CD1c-positive myeloid dendritic cell (primary cell): ENCODE results near the gene GALNTL6.

ENCODE experiments used
- DNase-seq: peaks from one replicate; pipeline ENCODE4 v3.0.0-alpha.2; 2016; ENCODE audit errors: extremely low spot score

GALNTL6 gene

DNA sequence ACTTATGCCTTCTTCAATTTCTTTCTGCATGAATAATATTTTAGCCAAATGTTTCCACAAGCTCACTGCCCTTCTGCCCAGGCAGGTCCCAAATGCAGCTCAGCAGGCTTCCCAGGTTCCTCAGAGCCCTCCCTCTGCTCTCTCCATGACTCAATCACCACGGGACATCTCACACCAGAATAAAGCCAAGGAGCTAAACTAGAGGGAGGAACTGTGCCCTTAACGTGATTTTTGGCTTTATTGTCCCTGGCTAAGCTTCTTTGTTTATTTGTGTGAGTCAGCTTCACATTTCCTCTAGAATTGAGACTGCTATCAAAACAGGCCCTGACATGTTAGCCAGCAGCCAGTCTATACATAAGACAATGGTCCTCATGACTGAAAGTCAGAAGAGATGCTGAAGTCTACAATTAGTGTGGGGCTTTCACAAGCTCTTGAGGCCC is 1169.0 kb downstream of the GALNTL6 start:
- no peak for DNase-seq

DNA sequence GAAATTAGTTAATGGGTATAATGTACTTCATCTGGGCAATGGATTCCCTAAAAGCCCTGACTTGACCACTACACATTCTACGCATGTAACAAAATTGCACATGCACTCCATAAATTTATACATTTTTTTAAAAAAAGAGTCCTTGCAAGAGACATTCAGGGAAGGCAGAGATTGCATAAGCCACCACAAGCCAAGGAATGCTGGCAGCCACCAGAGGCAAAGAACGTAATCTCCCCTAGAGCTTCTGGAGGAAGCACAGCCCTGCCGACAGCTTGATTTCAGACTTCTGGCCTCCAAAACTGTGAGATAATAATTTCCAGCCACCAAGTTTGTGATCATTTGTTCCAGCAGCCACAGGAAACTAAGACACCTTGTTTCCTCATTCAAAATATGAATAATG is 1169.8 kb downstream of the GALNTL6 start:
- no peak for DNase-seq

DNA sequence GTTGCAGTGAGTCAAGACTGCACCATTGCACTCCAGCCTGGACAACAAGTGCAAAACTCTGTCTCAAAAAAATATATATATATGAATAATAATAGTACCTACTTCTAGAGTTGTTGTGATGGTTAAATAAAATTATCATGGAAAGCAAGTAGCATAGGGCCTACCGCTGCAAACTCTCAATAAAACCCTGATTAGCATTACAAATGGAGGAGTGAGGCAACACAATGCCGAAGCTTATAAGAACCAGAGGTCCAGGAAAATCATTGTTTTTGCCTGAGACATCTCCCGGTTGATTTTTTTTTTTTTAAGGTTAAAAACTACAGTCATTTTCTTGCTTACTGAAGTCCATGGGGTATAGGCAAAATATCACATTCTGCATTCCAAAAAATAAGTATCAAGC is 1170.4 kb downstream of the GALNTL6 start:
- DNase-seq = no peak

DNA sequence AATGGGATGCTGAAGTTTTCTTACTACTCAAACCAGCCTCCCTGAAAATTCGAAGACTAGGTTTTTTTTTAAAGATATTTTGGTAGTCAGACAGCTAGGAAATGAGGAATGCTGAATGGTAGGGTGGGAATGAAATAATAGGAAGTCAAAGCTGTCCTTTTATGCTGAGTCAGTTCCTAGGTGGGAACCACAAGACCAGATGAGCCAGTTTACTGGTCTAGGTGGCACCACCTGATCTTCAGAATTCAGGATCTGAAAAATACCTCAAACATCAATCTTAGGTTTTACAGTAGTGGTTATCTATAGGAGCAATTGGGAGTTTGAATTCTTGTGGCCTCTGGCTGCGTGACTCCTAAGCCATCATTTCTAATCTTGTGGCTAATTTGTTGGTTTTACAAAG is 1172.3 kb downstream of the GALNTL6 start:
- no peak for DNase-seq

DNA sequence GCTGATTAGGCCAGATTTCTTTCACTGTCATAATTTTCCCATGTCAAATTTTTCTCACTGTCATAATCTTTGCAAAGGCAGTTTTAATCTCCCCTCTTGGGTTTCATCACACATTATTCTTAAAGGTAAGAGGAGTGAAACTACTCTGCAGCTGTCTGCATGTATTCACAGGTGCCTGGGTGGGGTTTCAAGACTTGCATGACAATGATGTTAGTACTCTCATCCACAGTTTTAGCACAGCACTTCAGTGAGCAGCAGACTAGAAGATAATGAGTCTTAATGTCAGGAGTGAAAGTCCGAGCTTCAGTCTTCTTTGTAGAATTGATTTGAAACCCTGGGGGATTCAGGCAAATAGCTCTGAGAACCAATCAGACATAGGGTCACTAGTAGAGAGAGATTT is 1172.9 kb downstream of the GALNTL6 start:
- DNase-seq = no peak

DNA sequence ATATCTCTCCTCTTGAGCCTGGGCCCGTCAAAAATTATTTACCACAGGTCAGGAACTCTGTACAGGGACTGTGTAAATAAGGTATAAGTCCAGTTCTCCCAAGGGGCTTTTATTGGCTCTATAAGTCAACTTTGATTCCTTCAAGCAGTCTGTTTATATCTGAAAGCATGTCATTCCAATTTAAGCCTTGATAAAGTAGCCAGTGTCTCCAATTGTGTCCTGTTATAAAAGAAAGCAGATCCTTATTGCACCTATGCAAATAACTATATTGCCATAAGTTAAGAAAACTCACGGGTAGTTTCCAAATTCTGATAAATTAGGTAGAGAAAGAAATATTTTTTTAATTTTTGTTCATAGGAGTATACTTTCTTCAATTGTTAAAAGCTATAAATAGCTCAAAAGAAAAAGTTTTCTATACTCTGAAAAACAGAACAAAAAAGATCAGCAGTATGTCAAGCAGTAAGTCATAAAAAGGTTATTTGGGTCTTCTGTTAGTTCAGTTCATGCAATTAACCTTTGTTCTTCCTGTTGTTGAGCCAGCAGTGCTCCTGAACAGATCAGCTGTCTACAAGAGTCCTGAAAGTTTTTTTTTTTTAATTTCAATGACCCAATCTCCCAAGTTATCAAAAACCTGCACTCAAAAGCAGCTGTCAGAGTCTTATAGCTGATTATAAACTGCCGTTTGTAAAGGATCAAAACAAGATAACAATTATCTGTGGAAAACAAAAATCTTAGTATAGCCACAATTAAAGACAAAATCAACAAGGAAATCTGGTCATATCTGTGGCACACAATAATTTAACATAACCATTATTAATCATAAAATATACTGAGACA is 1177.0 kb downstream of the GALNTL6 start:
- DNase-seq = no peak

DNA sequence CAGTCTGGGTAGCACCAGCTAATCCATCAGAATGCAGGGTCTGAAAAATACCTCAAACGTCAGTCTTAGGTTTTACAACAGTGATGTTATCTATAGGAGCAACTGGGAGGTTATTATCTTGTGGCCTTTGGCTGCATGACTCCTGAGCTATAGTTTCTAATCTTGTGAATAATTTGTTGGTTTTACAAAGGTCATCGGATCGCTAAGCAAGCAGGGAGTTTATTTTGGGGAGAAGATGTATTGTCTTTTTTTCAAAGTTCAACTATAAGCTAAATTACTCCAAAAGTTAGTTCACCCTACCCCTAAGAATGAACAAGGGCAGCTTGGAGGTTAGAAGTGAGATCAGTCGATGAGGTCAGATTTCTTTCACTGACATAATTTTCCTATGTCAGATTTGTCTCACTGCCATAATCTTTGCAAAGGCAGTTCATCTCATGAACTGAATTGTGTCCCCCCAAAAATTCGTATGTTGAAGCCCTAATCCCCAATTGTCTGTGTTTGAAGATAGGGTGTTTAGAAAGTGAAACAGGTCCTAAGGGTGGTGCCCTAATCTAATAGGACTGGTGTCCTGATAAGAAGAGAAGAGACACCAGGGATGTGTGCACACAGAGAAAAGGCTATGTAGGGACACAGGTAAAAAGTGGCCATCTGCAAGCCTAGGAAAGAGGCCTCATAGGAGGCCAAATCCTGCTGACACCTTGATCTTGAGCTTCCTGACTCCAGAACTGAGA is 1179.6 kb downstream of the GALNTL6 start:
- no peak for DNase-seq

DNA sequence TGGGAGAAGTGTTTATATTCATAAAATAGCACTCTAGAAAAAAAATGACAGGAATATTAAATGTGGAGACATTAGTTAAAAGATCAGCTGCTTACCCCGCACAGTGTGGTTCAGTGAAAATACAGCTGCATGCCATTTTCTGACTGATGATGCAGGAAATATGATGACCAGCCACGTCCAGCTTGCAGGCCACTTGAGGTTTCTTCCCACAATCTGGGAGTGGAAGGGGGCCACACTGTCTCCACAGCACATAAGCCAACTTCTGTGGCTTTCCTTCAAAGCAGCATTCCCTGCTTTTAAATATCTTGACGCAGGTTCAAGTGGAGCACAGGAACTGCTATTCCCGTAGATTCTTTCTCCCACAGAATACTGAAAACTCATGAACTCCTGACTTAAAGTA is 1182.0 kb downstream of the GALNTL6 start:
- no peak for DNase-seq

DNA sequence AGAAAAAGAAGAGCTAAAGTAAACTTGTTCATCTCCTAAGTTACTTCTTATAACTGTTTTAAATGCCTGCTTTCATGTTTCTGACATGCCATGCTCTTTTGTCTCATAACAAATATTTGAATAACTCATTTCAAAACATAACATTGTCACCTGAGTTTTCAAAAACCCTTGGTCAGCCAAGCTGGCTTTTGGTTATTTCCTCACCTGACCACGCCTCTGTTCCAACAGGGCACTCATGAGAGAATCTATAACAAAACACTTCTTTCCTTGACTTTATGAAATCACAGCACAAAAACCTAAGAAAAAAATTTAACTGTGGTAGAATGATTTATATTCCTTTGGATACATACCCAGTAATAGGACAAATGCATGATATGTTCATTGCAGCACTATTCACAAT is 1182.5 kb downstream of the GALNTL6 start:
- no peak for DNase-seq

DNA sequence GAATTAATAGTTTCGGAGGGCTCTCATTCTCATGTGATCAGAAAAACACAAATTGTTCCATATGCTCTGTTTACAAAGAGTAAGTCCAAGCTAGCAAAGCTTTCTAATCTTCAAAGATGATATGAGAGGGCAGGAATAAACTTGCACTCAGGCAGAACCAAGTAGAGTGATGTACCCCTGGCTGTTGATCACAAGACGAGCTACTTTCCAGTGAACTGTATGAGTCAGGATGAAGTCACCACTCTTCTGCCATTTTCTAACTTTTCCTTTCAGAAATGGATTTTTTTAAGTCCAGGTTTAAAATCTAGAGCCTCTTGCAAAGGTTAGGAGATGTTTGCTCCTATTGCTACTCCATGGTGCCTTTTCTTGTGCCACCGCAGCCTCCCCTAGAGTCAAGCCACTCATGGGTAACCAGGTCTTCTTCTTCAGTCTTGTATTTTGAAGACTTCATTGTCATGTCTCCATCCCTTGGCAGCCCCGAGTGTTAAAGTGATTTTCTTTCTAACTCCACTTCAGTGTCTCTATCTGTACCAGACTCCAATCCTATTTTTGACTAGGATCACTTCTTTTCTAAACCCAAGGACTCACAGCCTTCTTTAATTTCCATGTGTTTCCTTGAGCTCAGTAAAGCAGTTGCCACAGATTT is 1183.5 kb downstream of the GALNTL6 start:
- peak; percentile 53 for DNase-seq

DNA sequence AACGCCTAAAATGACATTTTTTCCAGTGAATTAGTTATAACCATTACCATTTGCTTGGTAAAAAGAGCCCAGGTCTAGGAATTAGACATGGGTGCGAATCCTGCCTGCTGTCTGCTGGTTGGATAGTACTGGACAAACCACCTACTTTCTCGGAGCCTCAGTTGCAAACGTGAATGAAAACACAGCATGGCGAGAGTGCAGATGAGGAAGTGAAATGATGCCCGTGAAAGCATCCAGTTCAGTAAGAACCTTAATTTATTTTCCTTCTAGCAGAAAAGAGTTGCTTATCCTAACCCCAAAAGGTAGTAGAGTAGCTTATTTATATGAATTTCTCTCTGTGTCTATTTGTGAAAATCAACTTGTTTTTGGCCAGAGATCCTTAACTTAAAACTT is 1184.0 kb downstream of the GALNTL6 start:
- DNase-seq = no peak

DNA sequence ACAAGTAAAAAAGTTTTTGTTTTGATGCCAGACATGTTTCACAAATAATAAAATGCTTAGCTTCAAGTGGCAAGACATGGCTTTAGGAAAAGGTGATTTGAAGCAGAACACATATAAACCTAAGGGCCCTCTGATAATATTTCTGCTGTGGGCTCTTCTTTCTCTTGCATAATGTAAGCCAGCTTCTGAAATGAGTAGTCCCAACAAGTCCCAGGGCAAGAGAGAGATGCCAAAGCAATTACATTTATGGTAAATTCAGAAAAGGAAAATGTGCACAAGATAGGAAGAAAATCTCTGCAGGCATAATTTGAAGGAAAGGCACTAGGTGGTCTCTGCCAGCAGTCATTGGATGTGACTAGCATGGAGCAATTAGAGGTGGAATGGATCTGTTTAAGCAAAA is 1184.7 kb downstream of the GALNTL6 start:
- no peak for DNase-seq

DNA sequence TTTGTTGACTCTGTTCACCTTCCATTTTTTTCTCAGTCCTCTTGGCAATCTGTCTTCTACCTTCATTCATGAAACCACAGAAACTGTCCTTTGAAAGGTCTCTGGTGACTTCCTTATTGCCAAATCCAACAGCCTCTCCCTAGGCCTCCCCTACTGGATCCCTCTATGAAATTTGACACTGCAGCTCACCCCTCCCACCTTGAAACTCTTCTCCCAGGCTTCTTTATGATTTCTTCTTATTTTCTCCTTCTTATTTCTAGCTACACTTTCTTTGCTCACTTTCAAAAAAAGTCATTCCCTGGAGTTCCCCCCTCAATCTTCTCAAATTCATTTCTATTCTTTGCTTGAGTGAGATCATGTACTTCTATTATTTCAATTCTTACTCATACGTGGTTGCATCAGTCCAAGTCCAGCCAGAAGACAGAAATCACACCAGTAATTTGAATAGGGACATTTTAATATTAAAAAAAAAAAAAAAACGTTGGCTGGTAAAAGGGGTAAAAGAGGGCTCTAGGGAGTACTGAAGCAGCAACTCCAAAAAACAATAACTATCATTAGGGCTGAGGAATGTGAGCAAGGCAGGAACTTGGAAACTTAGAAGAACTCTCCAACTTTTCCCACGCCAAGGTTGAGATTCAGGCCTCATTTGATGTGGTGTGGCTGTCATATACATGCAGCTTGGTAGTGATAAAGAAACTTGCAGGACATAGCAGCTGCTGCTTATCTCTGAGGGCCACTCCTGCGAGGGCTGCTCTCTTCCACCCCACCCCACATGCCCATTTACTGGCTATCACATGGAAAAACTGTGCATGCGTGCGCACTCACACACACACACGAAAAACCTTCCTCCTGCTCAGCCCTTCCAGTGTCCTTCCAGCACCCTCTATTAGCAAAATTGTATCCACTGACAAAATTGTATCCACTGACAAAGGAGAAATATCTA is 1185.6 kb downstream of the GALNTL6 start:
- DNase-seq = no peak

DNA sequence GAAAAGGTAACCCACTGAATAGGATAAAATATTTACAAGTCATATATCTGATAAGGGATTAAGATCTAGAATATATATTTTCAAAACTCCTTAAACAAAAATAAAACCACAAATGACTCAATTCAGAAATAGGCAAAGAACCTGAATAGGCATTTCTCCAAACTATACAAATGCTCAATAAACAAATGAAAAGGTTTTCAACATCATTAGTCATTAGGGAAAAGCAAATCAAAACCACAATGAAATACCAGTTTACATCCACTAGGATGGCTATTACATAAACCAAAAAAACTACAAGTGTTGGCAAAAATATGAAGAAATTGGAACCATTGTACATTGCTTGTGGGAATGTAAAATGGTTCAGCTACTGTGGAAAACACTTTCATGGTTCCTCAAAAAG is 1188.4 kb downstream of the GALNTL6 start:
- DNase-seq = no peak

DNA sequence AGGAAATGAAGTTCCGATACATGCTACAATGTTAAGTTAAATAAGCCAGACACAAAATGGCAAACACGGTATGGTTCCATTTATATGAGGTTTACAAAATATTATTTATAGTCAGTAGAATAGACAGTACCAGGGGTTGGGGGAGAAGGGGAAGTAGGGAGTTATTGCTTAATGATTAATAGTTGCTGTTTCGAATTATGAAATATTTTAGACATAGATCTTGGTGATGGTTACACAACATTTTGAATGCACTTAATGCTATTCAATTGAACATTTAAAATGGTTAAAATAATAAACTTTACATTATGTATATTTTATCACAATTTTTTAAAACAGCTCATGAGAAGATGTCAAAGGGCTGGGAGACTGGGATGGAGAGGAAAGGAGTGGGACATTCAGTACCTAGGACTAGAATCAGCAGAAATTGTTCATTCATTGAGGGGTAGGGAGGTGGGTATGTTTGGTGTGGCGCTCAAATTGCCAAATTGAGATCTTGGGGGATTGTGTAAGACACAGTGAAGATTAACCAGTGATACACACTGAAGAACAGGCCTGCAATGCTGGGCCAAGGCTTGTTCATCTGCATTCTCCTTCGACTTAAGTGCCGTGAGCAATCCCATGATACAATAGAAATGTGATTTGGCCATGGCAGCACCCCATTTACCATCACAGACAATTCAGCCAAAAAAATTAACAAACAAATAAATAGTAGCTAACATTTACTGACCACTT is 1189.8 kb downstream of the GALNTL6 start:
- peak; percentile 52 for DNase-seq

DNA sequence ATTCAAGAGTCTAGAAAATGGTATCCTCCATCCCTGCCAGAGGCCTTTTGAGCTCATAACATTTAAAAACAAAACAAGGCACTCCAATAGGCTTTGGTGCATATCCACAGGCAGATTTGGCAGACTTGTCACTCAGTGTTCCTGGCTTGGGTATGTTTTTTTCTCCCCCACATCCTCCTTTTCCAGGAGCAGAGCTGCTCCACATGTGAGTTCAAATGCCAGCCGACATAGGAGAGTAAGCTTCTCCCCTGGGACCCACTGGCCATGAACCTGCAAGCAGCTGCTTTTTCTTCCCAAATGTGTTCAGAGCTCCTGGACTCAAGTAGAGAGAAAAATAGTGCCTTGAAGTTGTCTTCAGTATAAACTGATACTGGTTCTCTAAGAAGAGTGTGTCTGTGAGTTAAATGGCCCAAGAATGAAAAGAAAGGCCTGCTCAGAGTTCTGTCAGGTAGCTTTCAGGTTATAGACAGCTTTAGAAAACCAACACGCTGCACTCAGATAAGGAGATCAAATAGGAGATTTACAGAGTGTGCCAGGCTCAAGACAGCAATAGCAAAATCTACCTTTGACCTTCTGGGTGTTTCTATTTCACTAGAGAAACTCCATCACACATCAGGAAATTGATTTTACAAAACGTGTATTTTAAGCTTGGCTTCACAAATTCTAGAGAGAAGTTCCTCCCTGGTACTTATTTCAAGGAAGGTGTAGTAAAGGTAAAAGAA is 1192.9 kb downstream of the GALNTL6 start:
- DNase-seq = no peak

DNA sequence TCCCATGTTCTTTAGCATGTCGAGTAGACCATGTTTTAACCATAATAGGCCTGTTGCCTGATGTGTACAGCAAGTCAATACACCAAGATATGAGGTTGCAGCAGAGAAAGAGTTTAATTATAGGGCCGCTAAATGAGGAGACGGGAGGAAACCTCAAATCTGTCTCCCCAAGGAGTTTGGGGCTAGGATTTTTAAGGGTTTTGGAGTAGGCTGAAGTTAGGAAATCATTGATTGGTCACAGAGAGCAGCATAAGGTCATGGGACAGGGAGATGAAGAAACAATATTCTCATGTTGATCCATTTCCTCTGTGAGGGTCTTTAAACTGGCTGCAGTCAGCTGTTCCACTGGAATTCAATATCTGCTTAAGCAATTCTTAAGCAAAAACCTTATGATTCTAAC is 1195.2 kb downstream of the GALNTL6 start:
- DNase-seq = no peak

DNA sequence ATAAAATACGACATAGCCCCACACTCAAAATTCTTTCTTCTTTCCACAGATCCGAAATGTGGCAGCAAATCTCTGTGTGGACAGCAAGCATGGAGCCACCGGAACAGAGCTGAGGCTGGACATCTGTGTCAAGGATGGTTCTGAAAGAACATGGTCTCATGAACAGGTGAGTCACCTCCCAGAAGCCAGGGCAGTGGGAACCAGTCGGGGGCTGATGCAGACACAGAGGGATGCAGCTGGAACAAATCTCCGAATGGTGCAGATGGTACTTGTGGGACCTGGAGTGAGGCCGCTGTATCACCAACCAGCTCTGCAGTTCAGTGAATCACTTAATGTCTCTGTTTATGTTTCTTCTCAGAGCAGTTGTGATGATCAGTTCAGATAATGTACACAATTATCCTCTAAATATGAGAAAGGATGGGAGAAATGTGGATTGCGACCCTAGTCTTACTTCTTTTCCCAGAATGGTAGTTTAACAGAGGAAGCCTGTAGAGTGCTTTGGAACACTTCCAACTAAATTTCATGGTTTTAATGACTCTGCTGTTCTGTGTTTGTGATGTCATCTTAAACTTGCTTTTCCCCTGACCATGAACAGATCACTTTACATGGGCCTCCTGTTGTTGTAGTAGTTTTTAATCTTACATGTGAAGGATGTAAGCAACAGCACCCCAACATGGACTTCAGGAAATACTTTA is 1196.1 kb downstream of the GALNTL6 start:
- DNase-seq = no peak

DNA sequence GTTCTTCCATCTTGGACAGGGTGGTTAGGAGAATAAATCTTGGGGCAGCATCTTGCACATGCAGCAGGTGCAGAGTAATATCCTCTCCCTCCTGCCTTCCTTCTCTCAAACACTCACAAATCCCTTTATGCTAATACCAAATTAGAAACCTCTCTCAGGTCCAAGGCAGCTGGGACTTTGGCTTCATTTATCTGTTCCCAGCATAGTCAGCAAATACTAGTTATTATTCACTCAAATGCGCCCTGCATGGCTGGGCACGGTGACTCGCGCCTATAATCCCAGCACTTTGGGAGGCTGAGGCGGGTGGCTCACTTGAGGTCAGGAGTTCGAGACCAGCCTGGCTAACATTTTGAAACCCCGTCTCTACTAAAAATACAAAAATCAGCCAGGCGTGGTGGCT is 1199.4 kb downstream of the GALNTL6 start:
- DNase-seq = no peak
